Activated naive CD4-positive, alpha-beta T cell treated with anti-CD3 and anti-CD28 coated beads, Interleukin-2, amount 50 U/mL, for 72 hours (primary cell): ENCODE results near the gene COL26A1. TPM values are rescaled to one million over a fixed set of nuclear protein-coding genes. Genes with fewer than 3 reads are reported as not detected.
"Not testable (repeated sequence)": the region's sequence is repeated elsewhere in the genome, so short reads cannot be mapped to it uniquely, and the experiment has no call there.

Experiments
- ATAC-seq, 2 donors: fragments of 150-1000 bp; cut with Tn5 transposase; 2 replicates each; pipeline ENCODE4 v1.10.0; 2021; ENCODE audit warnings: mild to moderate bottlenecking in 2 of 2, moderate library complexity in 2 of 2
- DNase-seq, 2 donors: peaks; one replicate each; pipeline ENCODE4 v3.0.0; 2021 to 2022; ENCODE audit warnings: low spot score in 2 of 2
- H3K27ac Mint-ChIP-seq, 2 donors: one replicate each; pipeline ENCODE4 v1.8.0; 2022; ENCODE audit warnings: mild to moderate bottlenecking in 2 of 2, mixed read lengths in 2 of 2
- H3K36me3 Mint-ChIP-seq, 2 donors: one replicate each; pipeline ENCODE4 v1.8.0; 2022; ENCODE audit warnings: mixed read lengths in 2 of 2
- H3K9me3 Mint-ChIP-seq, 2 donors: one replicate each; pipeline ENCODE4 v1.8.0; 2022; ENCODE audit warnings: mixed read lengths in 2 of 2
- total RNA-seq, 2 donors: library from RNA; stranded (reverse); gene quantifications; one replicate each; pipeline ENCODE4 v1.2.3, GENCODE V29; 2022

COL26A1 gene
- total RNA-seq, 2 donors from 2014 or later, result not detected

DNA sequence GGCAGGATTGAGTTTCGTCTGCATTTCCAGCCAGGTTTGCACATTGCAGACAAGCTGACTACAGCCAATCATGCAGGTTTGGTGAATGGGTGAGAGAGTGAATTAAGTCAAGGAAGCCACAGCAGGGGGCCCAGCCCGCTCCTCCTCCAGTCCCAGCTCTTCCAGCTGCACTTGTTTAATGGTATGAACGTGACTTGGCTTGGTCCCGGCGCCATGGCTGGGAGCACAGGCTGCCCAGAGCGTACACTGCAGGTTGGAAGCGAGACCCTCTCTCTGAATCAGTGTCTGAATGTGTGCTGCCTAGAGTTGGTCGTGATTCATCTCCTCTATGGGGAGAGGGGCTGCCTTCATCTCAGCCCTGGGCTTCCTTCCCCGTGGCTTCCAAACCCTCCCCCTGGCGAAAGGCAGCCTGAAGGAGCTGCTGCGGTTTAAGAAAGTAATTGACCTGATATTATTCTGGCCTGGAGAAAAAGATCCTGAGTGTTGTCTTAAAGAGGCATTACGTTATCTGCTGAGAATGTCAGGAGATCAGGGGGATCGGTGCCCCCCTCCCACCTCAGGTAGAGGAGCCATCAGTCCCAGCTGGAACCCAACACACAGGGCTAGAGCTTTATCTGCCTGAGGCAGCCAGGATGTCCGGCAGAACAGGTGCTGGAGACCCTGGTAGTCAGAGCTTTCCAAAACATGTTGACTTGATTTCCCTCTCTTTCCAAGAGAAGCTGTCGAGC is 132.1 kb downstream of the COL26A1 start:
- H3K27ac Mint-ChIP-seq, result no peak overlapping the region
- no peaks in the 10 kb centered on the region for H3K9me3 Mint-ChIP-seq
- DNase-seq, result no peak
- H3K36me3 Mint-ChIP-seq, result no peaks in the 10 kb centered on the region
- ATAC-seq, result no peak

- Mint-ChIP-seq H3K27ac (no peak overlapping the region), H3K36me3 (no peaks in the 10 kb centered on the region), H3K9me3 (no peaks in the 10 kb centered on the region)
- DNase-seq (no peak), ATAC-seq (no peak)
Observed at GRCh38 chr7:101496017-101496416, 133.3 kb downstream of the COL26A1 start.

DNA sequence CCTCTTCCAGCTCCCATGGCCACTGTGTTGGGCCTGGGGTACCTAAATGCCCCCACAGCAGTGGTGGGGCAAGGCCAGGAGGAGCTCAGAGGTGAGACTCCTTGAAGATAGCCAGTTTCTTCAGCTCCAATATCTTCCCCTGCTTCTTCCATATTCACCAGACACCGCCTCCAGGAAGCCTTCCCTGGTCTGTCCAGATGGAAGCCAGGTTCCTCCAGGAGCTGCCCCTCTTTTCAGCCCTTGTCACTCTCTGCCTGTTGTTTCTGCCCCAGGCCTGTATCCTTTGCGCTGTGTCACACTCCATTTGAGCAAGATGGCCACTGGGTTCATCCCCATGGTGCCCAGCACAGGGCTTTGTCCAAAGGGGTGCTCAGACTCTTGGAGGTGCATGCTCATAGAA is 138.7 kb downstream of the COL26A1 start:
- Mint-ChIP-seq H3K36me3 (no peaks in the 10 kb centered on the region), H3K27ac (no peak overlapping the region), H3K9me3 (no peaks in the 10 kb centered on the region)
- DNase-seq, result no peak
- ATAC-seq, result no peak

- ATAC-seq (no peak), DNase-seq (no peak)
- peak overlapping the region; percentile 29 to 76 for H3K27ac Mint-ChIP-seq
- no peaks in the 10 kb centered on the region for H3K9me3 Mint-ChIP-seq
- no peaks in the 10 kb centered on the region for H3K36me3 Mint-ChIP-seq
Observed at GRCh38 chr7:101502466-101503098, 139.9 kb downstream of the COL26A1 start.

DNA sequence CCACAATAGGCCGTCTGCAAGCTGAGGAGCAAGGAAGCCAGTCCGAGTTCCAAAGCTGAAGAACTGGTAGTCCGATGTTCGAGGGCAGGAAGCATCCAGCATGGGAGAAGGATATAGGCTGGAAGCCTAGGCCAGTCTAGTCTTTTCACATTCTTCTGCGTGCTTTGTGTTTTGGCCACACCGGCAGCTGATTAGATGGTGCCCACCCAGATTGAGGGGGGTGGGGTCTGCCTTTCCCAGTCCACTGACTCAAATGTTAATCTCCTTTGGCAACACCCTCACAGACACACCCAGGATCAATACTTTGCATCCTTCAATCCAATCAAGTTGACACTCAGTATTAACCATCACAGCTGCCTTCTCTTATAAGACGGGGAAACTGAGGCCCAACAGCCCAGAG is 142.8 kb downstream of the COL26A1 start:
- DNase-seq, H3K9me3 Mint-ChIP-seq, H3K27ac Mint-ChIP-seq, H3K36me3 Mint-ChIP-seq, ATAC-seq: not testable (repeated sequence)

DNA sequence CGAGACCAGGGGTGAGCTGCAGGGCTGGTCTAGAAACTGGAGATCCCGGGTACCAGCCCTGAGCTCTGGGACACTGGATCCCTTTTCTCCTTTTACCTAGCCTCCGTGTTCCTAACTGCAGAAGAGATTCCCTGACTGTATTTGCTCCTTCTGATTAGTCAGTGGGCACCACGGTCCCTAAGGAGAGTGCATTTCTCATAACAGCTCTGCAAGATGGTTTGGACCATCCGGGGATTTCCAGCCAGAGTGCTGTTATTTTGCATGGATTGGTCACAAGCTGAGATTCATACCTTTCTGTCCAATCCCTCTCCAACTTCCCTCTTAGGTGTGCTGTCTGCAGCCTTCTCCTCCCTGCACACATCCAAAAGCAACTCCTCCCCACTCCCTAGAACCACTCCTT is 143.9 kb downstream of the COL26A1 start:
- DNase-seq (no peak), ATAC-seq (no peak)
- H3K27ac Mint-ChIP-seq, result peak overlapping the region in 1 of 2 donors; percentile 9
- H3K36me3 Mint-ChIP-seq, result no peaks in the 10 kb centered on the region
- H3K9me3 Mint-ChIP-seq, result no peaks in the 10 kb centered on the region

DNA sequence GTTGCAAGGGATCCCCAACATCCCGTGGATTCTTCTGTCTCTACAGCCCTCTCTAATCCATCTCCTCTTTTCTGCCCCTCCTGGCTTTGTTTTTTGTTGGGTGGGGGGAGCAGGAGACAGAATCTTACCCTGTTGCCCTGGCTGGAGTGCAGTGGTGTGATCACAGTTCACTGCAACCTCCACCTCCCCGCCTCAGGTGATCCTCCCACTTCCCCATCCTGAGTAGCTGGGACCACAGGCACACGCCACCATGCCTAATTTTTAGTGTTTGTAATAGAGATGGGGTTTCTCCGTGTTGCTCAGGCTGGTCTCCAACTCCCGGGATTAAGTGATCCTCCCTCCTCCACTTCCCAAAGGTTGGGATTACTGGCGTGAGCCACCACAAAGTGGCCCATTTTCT is 144.7 kb downstream of the COL26A1 start:
- Mint-ChIP-seq H3K9me3 (no peaks in the 10 kb centered on the region), H3K27ac (peak overlapping the region; percentile 9 to 29), H3K36me3 (no peaks in the 10 kb centered on the region)
- ATAC-seq (no peak), DNase-seq (no peak)

DNA sequence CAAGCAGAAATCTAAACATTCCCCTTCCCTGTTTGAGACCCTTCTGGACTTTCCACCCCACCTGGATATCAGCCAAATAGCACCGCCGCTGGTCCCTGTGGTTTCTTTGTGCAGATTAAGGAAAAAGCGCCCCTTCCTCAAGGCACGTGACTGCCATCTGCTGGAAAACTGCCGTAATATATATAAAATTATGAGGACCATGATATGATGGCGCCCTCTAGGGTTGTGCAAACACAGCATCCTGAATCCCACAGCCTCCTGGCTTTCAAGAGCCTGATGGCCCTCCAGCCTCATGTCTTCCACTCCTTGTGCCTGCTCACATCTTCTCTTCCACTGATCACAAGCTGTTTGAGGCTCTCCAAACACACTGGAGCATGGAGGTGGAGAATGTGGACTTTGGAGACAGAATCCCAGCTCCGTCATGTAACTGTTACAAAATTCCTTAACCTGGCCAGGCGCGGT is 145.1 kb downstream of the COL26A1 start:
- Mint-ChIP-seq H3K27ac (peak overlapping the region in 1 of 2 donors; percentile 9), H3K9me3 (no peaks in the 10 kb centered on the region), H3K36me3 (no peaks in the 10 kb centered on the region)
- peak; percentile 49 to 58 for ATAC-seq
- peak in 1 of 2 donors; percentile 63 for DNase-seq

GRCh38 chr7:101510297-101510696 is 147.6 kb downstream of the COL26A1 start:
- Mint-ChIP-seq H3K27ac (no peak overlapping the region), H3K36me3 (no peaks in the 10 kb centered on the region), H3K9me3 (no peaks in the 10 kb centered on the region)
- no peak for ATAC-seq
- DNase-seq, result no peak

DNA sequence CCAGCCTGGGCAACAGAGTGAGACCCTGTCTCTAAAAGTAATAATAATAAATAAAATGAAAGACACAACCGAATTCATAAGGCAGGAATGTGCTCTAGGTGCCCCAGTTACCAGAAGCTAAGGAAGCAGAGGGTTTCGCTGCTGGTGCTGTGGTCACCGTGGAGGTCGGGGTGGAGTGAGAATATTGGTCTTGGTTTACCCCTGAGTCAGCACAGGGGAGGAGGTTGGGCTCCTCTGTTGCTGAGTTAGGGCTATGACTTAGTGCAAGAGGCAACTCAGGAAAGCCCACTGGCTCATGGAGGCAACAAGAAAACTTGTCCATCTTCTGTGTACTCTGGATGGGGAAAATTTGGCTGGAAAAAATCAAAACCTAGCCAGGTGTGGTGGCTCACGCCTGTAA is 149.3 kb downstream of the COL26A1 start:
- Mint-ChIP-seq H3K27ac (no peak overlapping the region), H3K36me3 (no peaks in the 10 kb centered on the region), H3K9me3 (no peaks in the 10 kb centered on the region)
- ATAC-seq, result no peak
- no peak for DNase-seq

DNA sequence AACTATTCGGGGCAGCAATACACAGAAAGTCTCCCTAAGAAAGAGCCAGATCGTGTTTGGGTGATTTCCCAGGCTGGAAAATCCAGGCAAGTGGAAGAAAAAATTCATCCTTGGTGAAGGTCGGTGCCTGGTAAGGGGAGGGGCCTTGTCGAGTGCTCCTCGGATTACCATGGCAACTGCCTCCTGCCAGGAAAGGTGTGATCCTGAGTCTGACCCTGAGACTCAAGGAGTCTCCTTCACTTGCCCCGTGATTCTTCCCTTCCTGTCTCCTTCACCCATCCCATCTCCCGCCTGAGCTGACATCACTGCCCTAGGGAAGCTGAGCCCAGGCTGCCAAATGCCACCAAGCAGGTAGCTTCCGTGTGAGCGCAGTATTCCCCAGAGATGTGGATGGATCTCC is 154.2 kb downstream of the COL26A1 start:
- DNase-seq (no peak), ATAC-seq (no peak)
- no peaks in the 10 kb centered on the region for H3K9me3 Mint-ChIP-seq
- H3K27ac Mint-ChIP-seq, result no peak overlapping the region
- H3K36me3 Mint-ChIP-seq, result no peaks in the 10 kb centered on the region

GRCh38 chr7:101517304-101517703 is 154.6 kb downstream of the COL26A1 start:
- Mint-ChIP-seq H3K9me3 (no peaks in the 10 kb centered on the region), H3K27ac (no peak overlapping the region), H3K36me3 (no peaks in the 10 kb centered on the region)
- ATAC-seq, result no peak
- no peak for DNase-seq

DNA sequence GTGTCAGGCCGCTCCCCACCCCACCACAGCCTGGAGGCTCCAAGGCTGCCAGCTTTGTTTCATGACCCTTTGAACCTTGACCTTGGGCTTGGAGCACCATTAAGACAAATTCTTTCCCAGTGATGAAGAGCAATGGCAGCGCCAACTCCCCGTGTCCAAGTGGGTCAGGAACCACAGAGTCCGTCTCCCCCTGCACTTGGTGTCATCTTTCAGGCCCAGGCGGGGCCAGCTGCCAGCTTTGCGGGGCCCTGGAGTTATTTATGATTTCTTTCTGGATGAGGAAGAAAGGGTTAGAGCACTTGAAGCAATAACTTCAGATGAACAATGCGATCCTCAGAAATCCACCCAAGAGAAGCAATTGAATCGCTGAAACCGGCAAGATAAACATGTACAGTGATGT is 155.7 kb downstream of the COL26A1 start:
- no peaks in the 10 kb centered on the region for H3K36me3 Mint-ChIP-seq
- H3K27ac Mint-ChIP-seq, result no peak overlapping the region
- ATAC-seq (no peak), DNase-seq (no peak)
- no peaks in the 10 kb centered on the region for H3K9me3 Mint-ChIP-seq

- no peaks in the 10 kb centered on the region for H3K9me3 Mint-ChIP-seq
- no peaks in the 10 kb centered on the region for H3K36me3 Mint-ChIP-seq
- H3K27ac Mint-ChIP-seq, result no peak overlapping the region
- ATAC-seq (no peak), DNase-seq (no peak)
Observed at GRCh38 chr7:101519324-101520023, 156.8 kb downstream of the COL26A1 start.

GRCh38 chr7:101521430-101521925 is 158.8 kb downstream of the COL26A1 start:
- Mint-ChIP-seq H3K36me3 (no peaks in the 10 kb centered on the region), H3K27ac (no peak overlapping the region), H3K9me3 (no peaks in the 10 kb centered on the region)
- DNase-seq (no peak), ATAC-seq (no peak)

DNA sequence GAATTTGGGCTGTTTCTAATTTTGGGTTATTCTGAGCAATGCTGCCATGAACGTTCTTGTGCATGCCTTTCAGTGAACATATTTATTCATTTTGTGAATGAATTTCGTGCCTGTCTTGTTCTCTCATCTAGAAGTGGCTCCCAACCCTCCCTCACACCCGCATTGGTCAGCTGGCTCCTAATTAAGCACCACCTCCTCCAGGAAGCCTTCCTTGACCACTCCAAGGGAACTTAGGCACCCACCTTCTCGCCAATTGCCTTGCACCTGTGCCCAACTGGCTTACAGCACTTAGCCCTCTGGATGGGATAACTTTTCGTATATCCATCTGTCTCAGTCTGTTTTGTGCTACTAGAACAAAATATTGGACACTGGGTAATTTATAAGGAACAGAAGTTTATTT is 159.3 kb downstream of the COL26A1 start:
- DNase-seq, result no peak
- no peaks in the 10 kb centered on the region for H3K9me3 Mint-ChIP-seq
- ATAC-seq, result no peak
- no peaks in the 10 kb centered on the region for H3K36me3 Mint-ChIP-seq
- H3K27ac Mint-ChIP-seq, result no peak overlapping the region
